Kidney glomerular epithelial cell (primary cell): ENCODE results near the gene HIBADH.

ENCODE experiments used
- DNase-seq: peaks from one replicate; lab custom pipeline; 2025; lab: John Stamatoyannopoulos, UW

Gene HIBADH

DNA sequence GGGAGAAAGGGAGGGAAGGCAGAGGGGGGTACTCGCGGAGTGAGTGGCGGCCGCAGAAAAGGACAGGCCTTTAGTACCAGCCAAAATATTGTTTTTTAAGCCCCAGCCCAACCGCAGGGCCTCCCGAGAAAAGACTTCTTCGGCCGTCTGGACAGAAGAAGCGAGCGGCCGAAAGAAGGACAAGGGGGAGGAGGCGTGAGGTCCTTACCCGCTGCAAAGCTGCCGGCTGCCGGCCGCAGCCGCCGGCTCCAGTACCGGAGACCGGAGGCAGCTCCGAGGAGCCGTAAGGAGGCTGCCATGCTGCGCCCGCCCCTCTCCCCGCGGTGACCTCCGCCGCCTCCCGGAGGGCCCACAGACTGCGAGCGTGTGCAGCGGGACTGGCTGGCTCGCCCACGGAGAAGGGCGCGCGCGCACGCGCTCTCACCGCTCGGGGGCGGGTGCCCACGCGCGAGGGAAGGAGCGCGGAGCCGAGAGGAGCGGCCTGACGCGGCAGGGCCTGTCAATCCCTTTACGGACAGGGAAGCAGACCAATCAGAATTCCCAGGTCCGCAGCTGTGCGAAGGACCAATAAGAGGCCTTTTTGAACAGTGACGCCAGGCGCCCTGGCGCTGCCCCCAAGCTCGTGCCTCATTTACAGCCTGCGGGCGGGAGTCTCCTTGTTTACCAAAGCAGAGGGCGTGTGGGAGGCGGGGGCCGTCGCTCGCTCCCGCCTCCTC is at the start of gene HIBADH:
Gene HIBADH (minus strand): TSS at position 394 of the 716 bp plus-strand sequence. CDS start 95 bp downstream, at position 299.
- DNase-seq, result peak; percentile 99

DNA sequence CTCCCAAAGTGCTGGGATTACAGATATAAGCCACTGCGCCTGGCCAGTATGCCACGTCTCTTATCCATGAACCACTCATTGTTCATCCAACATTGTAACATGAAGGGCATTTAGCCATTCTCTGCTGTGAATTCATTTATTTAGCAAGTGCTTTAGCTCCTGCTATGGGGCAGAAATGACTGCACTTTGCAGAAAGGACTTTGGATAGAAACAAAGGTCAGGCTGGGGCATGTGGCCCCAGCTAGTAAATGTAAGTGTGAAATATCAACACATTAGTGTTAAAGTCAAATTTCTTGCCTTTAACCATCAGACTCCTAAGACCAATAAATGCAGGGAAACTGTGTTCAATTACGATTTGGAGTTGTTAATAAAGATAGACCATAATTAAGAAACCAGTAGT is 49.5 kb upstream of the HIBADH start:
- no peak for DNase-seq

DNA sequence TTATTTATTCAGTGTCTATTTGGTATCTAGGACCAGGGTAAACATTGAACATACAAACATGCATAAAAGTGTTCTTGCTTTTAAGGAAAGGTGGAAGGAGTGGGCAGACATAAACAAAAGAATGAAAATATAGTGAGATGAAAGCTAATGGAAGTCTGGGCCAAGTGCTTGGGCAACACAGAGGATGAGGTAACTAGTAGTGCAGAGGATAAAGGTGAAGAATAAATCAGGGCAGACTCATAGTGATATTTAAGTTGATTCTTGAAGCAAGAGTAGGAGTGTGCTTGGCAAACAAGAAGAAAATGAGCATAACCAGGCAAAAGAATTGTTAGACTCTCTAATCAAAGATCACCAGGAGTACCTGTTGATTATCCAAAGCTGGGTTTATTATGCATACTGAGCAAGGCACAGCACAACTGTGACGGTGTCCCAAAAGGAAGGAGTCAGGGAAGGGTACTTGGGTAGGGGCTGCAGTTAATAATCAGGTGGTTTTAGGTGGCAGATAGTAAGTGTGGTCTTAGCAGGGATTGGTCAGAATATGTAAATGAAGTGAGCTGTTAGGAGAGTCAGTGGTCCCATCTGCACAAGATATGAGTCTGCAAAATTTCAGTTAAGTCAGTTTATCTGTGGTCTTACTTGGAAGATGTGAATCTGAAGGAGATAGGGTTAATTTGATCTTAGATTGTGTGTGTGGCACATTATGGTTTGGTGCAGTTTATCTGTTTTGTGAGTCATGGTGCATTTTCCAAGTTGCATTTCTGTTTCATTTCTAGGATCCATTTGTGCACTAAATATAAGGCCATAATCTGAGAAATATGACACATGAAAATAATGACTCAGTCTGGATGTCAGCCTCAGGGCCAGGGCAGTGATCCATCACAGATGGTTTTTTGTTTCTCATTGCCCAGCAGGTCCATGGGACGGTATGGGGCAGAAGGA is 46.7 kb upstream of the HIBADH start:
- no peak for DNase-seq

DNA sequence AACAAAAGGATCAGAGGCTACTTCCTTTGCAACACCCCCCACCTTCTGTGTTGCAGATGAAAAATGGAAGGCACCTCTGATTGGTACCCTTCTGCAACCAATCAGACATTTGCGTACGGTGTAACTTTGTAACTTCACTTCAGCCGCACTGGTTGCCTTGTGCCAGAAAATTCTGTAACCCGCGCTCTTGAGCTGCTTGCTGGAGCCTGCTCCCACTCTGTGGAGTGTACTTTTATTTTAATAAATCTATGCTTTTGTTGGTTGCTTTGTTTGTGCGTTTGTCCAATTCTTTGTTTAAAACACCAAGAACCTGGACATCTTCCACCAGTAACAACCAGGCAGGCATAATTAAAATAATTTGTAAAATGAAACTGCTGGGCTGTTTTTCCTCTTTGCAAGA is 45.8 kb upstream of the HIBADH start:
- DNase-seq, result no peak

DNA sequence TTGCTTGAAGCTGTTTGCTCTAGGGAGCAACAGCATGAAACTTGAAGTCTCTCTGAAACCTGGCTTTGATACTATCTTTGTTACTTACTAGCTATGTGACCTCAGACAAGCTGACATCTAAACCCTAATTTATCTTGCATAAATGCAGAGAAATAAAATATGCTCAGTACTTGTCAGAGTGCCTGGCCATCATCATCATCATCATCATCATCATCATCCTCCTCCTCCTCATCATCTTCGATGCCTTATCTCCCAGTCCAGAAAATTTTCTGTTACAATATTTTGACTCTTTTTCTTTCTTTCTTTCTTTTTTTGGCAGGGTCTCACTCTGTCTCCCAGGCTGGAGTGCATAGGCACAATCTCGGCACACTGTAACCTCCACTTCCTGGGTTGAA is 42.5 kb upstream of the HIBADH start:
- DNase-seq, result no peak

DNA sequence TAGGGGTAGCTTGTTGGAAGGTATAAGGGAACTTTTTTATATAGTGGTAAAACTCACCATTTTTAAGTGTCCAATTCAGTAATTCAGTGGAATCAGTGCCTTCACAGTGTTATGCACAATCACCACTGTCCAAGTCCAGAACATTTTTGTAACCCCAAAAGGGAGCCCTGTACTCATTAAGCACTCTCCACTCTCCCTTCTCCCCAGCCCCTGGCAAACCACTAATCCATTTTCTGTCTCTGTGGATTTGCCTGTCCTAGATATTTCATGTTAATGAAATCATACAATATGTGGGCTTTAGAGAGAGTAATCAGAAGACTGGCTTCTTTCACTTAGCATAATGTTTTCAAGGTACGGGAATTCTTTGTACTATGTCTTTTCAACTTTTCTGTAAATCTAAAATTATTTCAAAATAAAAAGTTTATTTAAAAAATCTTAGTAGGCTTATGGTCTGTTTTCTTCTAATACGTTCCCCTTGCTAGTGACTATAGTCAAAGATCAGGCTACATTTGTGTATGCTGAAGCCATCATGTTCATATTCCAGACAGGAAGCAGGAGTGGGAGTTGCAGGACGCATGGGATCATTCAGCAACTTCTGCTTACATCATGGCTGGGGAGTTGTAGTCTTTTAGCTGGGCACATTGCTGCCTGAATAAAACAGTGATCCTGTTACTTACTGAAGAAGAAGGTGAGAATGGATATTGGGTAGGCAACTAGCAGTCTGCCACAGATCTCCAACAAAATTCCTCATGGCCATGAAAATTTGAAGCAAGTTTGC is 41.9 kb upstream of the HIBADH start:
- no peak for DNase-seq

DNA sequence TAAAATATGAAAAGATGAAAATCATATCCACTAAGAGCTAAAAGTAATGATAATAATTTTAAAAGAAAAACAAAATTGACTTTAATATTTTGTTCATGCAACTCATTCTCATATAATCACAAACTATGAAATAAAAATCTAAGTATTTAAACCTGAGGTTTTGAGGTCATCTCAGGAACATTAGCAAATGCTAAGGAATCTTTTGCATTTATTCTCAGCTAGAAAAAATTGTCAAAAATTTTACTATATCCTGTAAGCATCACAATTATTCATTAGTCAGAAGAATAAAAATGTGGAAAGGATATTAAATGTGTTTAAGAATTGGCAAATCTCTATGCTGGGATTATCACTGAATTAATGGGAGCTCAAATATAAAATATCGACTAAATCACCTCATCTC is 40.5 kb upstream of the HIBADH start:
- DNase-seq, result no peak

DNA sequence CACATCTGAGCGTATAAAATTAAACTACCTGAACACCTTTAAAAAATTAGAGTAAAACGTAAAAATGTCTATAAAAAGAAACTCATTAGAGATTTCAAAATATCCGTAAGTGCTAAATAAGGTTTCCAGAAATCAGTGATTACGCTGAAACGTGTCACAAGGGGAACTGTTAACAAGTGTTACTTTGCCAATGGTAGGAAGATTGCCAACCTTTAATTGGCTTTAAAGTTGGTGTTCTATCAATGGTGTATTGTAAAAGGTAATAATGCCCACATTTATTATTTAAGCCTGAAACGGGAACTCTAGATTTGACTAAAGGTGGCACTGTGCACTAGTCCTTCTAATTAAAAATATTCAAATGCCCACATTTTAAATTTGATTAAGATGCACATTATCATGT is 37.8 kb upstream of the HIBADH start:
- DNase-seq, result no peak

DNA sequence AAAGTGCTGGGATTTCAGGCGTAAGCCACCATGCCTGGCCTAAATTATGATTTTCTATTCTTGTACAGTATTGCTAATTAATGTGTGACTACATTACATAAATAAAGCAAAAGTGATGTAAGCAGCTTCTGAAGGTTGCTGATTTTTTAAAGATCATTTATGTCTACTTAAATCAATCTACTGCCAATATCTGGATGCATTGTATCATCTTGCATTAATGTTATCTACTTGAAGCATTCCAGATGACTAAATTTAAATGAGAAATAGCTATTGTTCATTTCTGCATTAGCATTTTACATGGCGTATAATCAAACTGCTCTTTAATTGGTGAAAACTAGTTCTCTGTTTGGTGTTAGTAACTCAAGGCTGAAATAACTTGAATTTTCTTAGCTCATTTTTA is 37.1 kb upstream of the HIBADH start:
- DNase-seq, result no peak

DNA sequence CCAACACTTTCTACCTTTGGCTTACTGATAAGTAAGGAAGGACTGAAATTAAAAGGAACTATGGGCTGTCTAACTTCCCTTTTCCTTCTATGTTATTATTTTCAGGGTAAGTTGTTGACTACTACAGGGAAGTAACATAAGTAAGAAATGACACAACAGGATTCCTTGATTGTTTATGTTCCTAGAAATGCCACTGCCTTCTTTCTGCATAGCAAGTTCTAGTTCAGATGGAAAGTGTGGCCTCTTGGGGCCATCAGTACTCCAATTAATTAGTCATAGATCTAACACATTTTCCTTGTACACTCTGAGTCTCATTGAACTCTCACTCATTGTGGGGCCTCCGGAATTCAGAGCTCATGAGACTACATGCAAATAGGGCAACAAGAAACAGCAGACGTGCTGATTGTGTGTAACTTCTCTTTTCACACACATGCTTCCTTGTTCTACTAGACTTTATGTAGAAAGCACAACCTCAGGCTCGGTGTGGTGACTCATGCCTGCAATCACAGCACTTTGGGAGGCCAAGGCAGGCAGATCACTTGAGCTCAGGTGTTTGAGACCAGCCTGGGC is 35.3 kb upstream of the HIBADH start:
- no peak for DNase-seq

DNA sequence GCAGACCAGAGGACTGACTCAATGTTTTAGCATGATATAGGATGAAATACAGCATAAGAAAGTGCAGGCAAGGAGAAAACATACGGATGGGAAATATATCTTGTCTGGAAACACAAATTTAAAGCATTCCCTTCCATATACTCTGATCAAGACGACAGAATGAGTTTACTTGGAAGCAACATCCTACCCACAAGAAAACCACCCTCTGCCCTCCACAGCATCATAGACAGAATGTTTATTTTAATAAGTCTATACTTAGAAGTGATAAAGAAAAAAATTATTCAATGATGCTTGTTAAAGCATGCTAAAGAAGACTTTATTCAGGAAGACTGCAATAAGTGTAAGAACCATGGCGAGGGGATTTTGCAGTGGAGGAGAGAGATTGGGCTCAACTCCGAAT is 32.4 kb upstream of the HIBADH start:
- no peak for DNase-seq

DNA sequence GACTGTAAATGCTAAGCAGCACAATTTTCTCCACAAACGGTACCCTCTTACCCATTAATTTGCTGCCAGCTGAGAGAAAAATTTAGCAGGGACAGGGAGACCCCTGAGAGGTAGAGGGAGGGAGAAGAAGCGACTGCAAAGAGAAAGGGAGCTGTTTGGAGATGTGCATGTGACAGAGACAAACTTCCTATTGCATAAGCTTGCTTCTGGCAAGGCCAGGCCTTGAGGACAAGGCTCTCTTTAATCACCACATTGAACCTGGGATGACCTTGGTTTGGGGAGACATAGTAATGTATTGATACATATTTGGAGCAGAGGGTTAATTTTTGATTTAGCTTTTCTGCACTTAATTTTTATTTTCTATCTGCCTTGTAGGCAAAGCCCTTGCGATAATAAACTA is 31.1 kb upstream of the HIBADH start:
- DNase-seq, result no peak

DNA sequence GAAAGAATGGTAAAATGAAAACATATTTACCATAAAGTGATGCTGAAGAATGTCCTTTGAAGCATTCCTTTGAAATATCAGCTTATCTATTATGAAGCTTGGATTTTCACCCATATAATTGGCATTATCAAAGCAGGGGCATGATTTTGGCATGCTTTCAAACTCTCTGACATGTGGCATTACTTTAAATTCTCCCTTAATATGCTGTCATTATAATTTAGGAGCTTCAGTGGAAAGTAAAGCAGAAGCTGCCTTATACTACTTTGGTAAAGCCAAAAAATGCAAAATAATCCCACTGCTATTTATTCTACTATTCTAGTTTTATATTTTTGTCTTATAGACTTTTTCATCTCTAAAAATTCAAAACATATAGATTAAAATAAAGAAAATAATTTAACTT is 28.0 kb upstream of the HIBADH start:
- no peak for DNase-seq

DNA sequence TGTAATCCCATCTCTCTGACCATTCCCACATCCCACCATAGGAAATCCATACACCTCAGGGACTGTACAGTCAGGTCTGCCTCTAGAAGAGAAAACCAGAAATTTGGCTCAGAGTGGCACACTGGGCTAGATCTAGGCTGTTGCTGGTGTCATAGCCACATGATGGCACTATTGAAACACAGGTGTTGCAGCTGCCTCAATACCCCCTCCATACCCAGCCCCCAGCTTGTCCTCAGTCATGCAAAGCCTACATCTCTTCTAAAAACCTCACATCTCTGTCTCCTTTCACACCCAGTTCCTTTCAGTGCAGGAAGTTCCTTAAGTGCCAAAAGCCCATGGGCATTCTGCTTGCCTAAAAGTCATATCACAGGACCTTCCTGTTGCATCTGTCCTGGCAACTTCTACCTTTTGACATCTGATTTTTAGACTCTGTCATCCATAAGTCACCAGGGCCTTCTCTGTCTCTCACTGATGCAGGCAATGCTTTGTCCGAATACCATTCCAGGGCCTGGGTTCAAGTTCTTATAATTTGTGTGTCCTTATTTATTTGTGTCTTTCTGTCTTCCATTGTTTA is 27.0 kb upstream of the HIBADH start:
- no peak for DNase-seq

DNA sequence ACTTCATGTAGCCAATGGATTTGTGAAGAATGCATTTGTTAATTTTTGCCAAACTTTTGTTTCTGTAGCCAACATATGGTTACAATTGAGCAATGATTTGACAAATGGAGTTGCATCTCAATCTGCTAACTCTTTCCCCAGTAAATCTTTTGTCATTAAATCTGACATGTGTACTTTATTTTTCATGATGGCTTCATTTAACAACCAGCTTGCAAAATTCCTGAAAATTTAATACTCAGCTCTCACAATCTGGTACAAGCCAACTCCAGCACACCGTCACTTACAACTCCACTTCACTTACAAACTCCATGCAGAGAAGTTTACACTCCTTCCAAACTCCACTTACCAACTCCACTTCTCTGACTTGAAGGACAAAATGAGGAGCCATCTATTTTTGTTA is 26.5 kb upstream of the HIBADH start:
- no peak for DNase-seq

DNA sequence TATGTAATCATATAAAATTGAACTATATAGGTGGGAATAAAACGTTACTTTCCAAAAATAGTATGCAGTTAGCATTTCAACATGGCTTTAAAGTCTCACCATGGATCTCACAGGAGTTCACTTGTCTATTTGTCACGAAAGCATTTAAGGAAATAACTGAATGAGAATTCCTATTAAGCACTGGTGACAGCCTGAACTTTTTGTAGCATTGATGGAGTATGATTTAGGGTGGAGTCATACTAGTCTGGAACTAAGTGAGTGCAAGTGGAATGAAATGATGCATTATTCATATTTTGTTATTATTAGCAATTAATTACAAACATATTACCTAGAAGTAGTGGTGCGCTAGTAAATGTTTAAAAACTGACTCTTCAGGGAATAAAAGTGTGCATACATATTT is 26.0 kb upstream of the HIBADH start:
- no peak for DNase-seq

DNA sequence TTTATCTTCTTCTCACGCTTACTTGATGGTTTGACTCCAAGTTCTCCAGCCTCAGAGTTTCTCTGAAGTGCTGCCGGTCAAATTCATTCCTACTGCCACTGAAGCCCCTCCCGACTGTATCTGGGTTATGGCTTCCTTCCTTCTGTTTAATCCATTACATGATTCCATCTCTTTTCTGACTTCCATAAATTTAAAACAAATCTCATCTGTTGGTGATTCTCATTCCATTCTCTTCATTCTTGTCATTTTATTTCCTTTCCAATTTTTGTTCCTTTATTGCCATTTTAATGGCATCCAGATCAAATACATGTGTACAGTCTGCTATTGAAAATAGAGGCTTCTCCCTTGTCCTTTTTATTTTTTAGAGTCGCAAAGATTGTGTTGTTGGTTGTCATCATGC is 25.4 kb upstream of the HIBADH start:
- DNase-seq, result no peak

DNA sequence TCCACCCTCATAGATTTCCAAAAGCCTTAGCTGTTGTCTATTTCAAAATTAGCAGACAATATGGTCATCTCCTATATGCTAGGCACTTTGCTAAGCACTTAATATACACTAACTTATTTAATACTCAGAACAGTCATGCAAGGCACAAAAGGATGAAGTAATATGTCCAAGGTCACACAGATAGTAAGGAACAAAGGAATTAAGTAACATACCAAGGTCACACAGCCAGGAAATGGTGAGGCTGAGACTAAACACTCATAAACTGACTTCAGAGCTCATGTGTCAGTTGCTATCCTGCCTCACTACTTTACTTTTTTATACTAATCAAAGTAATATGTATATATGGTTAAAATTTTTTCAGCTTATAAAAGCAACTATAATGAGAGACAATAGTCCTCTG is 23.6 kb upstream of the HIBADH start:
- DNase-seq, result no peak

DNA sequence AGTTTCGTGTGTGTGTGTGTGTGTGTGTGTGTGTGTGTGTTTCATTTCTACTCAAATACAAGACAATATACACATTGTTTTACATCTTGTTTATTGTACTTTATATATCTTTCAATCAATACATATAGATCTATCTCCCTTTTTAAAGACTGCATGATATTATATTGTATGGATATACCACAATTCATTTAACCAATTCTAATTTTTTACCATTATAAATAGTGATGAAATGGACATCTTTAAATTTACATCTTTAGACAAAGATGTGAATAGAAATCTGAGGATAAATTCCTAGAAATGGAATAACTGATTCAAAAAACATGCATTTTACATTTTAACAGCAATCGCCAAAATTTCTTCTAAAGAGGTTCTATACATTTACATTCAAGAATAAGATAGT is 23.2 kb upstream of the HIBADH start:
- no peak for DNase-seq

DNA sequence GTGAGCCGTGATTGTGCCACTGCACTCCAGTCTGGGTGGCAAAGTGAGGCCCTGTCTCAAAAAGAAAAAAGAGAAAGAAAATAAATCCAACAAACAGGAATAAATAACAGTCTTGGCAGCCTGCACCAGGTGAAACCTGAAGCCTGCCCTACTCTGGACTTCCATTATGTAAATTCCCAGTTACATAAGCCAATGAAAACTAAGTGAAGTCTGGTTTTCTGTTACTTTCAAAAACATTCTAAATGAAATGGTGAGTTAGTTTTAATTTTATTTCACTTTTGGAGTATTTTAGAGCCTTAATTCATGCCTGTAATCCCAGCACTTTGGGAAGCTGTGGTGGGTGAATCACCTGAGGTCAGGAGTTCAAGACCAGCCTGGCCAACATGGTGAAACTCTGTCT is 22.5 kb upstream of the HIBADH start:
- no peak for DNase-seq

DNA sequence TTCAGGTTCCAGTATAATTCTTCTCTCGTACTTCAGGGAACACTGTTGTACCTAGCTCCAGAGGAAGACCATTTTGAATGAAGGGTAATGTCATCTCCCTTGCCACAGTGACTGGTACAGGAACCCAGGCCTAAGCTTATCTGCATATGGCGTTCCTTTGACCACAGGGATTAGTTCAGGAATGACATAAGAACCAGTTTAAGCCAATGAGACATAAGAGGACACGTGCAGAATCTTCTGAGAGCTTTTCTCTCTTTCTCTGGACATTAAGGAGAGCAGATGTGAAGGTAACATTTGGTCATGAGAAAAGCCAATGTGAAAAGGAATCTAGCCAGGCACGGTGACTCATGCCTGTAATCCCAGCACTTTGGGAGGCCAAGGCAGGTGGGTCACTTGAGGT is 21.8 kb upstream of the HIBADH start:
- no peak for DNase-seq

DNA sequence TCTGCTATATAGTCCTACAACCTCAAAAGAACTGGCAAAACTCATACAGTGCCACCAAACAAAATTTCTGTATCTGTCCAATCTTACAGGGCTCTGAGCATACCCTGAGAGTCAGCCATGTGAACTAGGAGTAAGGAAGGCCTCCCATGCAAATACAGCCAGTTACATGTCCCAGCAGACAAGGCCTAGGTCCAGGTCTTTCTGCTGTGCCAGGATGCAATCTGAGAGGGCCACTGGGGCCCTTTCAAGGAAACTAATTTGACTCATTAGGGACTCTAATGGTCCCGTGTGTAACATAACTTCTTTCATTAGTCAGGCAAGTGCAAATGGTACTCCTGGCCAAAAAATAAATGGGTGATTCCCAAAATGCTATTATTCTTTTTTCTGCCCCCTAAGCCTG is 17.9 kb upstream of the HIBADH start:
- no peak for DNase-seq
